Stimulated activated CD4-positive, alpha-beta T cell treated with anti-CD3 and anti-CD28 coated beads, Interleukin-2, amount 100 ng/mL, for 48 hours (primary cell): ENCODE data around the gene CCNH.

Source experiments
- DNase-seq, 2 donors: peaks; one replicate each; pipeline ENCODE4 v3.0.0-alpha.2; 2020

The CCNH gene

DNA sequence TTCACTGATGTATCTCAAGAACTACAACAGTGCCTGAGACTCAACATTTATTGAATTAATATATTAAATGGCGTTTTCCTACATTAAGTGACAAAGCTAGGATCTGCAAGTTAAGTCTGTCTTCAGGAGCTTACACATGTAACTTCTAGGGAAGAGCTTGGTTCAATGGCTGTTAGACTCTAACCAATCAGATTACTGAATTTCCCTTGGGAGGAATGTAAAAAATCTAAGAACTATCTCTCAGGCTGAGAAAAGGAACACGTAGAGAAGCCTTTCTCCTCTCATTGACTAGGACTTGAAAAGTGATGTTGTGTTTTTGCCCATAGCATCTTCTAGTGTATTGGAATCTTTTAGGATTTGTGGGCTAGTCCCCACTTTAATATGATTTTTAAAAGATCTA is 53.6 kb downstream of the CCNH start:
- DNase-seq, result no peak

DNA sequence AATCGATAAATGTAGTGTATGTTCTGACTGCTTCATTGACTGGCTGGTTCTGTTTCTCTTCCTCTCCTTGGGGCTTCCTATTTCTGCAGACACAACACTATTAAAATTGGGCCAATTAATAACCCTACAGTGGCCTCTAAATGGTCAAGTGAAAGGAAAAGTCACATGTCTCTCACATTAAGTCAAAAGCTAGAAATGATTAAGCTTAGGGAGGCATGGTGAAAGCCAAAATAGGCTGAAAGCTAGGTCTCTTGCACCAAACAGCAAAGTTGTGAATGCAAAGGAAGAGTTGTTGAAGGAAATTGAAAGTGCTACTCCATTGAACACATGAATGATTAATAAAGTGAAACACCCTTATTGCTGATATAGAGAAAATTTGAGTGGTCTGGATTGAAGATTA is 58.2 kb downstream of the CCNH start:
- no peak for DNase-seq

DNA sequence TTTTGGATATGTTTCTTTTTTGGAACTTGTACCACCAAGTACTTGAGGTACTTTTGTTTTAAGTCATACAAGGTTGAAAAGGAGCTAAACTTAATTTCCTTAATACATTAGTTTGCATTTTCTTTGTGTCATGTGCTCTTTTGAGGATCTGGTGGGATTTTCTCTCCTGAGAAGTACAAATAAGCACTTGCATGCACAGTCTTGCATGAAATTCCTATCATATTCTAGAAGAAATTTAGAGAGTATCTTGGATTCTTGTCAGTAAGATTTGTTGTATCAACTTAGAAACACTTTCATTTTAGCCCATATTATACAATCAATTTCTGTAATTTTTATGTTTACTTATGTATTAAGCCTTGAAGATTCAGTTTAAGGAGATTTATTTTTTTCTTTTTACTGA is 64.9 kb downstream of the CCNH start:
- no peak for DNase-seq

DNA sequence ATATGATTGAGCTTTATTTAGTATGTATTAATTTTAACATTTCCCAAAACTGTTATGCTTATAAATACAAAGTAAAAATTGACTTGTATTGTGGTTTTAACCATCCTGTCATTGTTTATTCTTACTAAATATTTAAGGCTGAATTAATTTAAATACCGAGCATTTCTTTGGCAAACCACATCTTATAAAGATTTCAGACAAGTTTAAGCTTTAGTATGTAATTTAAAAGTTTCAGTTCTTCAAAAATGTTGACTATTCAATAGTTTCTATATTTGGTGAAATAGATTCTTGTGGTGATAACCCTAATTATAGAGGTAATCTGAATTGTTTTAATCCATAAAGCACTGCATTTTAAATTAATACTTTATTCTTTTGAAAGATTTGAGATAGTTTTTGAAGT is 65.5 kb downstream of the CCNH start:
- DNase-seq, result no peak
